ENCODE data around the gene ITPKC. TPM values are rescaled to one million over a fixed set of nuclear protein-coding genes. Genes with fewer than 3 reads are reported as not detected.

ITPKC gene
- total RNA-seq, 1 donor from 2014 or later = 10.9 TPM

DNA sequence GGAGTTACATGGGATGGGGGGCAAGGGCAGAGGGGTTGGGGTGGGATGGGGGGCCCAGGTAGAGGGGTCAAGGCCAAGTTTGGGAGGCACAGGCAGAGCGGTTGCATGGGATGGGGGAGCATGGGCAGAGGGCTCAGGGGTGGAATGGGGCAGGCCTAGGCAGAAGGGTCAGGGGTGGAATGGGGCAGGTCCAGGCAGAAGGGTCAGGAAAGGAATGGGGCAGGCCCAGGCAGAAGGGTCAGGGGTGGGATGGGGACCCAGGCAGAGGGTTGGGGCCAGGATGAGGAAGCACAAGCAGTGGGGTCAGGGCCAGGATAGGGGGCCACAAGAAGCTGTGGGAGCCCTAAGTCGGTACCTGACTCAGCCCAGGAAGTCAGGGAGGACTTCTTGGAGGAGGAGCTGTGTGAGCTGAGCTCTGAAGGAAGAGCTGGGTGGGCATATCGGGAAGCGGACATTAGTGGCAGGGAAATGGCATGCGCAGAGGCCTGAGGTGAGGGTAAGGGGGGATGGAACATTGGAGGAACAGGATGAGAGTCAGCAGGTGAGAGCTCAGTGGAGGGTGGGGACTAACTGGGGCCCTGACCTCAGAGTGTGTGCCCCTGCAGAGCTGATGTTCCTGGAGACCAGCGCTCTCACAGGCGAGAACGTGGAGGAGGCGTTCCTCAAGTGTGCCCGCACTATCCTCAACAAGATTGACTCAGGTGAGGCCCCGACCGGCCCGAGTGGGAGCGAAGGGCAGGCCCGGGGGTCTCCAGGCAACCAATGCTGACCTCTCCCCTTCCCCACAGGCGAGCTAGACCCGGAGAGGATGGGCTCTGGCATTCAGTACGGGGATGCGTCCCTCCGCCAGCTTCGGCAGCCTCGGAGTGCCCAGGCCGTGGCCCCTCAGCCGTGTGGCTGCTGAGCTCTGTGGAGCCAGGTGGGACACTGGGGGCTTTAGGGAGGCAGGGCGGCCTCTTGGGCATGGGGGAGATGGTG lies 69.4 kb downstream of the ITPKC start:
- DNase-seq (ENCODE audit: extremely low spot score, unreplicated experiment) = no peak
- Mint-ChIP-seq H3K27me3 (ENCODE audit: unreplicated experiment) (no peaks in the 10 kb centered on the region), H3K4me3 (ENCODE audit: unreplicated experiment) (no peak overlapping the region), H3K27ac (ENCODE audit: unreplicated experiment) (no peak overlapping the region), H3K4me1 (ENCODE audit: unreplicated experiment) (no peaks in the 10 kb centered on the region), H3K36me3 (ENCODE audit: unreplicated experiment) (peaks cover 10% of the 10 kb centered on the region), H3K9me3 (ENCODE audit: unreplicated experiment) (no peaks in the 10 kb centered on the region)
- TF ChIP-seq, protein P1, sequence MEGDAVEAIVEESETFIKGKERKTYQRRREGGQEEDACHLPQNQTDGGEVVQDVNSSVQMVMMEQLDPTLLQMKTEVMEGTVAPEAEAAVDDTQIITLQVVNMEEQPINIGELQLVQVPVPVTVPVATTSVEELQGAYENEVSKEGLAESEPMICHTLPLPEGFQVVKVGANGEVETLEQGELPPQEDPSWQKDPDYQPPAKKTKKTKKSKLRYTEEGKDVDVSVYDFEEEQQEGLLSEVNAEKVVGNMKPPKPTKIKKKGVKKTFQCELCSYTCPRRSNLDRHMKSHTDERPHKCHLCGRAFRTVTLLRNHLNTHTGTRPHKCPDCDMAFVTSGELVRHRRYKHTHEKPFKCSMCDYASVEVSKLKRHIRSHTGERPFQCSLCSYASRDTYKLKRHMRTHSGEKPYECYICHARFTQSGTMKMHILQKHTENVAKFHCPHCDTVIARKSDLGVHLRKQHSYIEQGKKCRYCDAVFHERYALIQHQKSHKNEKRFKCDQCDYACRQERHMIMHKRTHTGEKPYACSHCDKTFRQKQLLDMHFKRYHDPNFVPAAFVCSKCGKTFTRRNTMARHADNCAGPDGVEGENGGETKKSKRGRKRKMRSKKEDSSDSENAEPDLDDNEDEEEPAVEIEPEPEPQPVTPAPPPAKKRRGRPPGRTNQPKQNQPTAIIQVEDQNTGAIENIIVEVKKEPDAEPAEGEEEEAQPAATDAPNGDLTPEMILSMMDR (IDR thresholded peaks at IDR 0.05) = no peak

Other genes starting within 250 kb of the ITPKC start
- gene SHKBP1, start 140.2 kb upstream of the ITPKC start, total RNA-seq = 53.3 and 53.8 TPM in 2 replicates
- gene LTBP4, start 115.7 kb upstream of the ITPKC start, total RNA-seq = 85.9 and 93.6 TPM in 2 replicates
- gene NUMBL, start 26.5 kb upstream of the ITPKC start, total RNA-seq = 63.2 and 67.1 TPM in 2 replicates
- gene COQ8B, start 226 bp upstream of the ITPKC start, total RNA-seq = 33.8 and 42.0 TPM in 2 replicates
- gene ACTMAP, start 33.4 kb downstream of the ITPKC start, total RNA-seq = 14.6 and 17.0 TPM in 2 replicates
- gene SNRPA, start 34.1 kb downstream of the ITPKC start, total RNA-seq = 48.0 and 53.2 TPM in 2 replicates
- gene MIA, start 58.4 kb downstream of the ITPKC start, total RNA-seq = 2.0 TPM in 1 of 2 replicates, not detected in the other
- gene RAB4B, start 61.1 kb downstream of the ITPKC start, total RNA-seq = 19.7 and 20.4 TPM in 2 replicates
- gene EGLN2, start 82.1 kb downstream of the ITPKC start, total RNA-seq = 94.3 and 104 TPM in 2 replicates
- gene CYP2A6, start 133.3 kb downstream of the ITPKC start, total RNA-seq = not detected in 2 replicates
- gene CYP2A7, start 165.1 kb downstream of the ITPKC start, total RNA-seq = not detected in 2 replicates

All from osteocyte (in vitro differentiated cells).